ENCODE measurements around the gene DDO. TPM values are rescaled to one million over a fixed set of nuclear protein-coding genes. Genes with fewer than 3 reads are reported as not detected.

The DDO gene
- total RNA-seq, 1 experiment from 2014 or later = 1.6 TPM

DNA sequence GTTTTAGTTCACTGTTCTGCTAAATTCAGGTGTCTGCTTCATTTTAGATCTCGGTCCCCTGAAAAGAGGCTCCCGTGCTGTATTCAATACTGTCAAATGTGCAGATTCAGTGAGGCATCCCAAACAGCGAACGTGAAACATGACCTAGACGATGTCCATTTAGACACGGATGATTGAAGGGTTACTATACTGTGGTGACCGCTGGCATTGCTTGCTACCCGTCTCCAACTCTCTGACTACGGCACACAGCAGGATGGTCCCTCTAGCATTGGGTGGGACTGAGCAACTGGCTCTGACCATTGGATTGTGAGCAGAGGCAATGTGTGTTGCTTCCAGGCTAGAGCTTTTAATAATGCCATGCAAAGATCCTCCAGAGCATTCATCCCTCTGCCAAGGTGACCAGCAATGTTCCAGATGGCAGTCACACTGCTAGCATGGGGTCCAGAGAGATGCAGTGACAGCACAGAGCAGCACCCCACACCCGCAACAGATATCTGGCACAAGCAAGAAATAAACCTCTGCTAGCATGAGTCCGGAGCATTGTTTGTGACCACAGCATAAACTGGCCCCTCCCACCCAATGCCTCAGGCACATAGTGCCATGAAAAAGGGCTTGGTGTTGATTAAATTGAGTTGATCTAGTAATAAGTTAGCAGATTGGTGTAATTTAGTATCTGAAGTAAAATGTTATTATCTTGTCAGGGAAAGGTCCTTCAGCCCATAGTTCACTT lies 66.2 kb downstream of the DDO start:
- Mint-ChIP-seq H3K9me3 (ENCODE audit: low read depth, unreplicated experiment) (no peaks in the 10 kb centered on the region), H3K4me1 (ENCODE audit: low read depth, unreplicated experiment) (no peaks in the 10 kb centered on the region), H3K4me3 (ENCODE audit: low read depth, unreplicated experiment) (no peak overlapping the region), H3K36me3 (ENCODE audit: insufficient read depth, unreplicated experiment) (no peaks in the 10 kb centered on the region), H3K27me3 (ENCODE audit: unreplicated experiment) (peaks cover 11% of the 10 kb centered on the region), H3K27ac (ENCODE audit: unreplicated experiment) (no peak overlapping the region)
- CTCF ChIA-PET = no interaction called here
- BruUV-seq (replicated peaks) = no TSS peak
- TF ChIP-seq, protein P1, sequence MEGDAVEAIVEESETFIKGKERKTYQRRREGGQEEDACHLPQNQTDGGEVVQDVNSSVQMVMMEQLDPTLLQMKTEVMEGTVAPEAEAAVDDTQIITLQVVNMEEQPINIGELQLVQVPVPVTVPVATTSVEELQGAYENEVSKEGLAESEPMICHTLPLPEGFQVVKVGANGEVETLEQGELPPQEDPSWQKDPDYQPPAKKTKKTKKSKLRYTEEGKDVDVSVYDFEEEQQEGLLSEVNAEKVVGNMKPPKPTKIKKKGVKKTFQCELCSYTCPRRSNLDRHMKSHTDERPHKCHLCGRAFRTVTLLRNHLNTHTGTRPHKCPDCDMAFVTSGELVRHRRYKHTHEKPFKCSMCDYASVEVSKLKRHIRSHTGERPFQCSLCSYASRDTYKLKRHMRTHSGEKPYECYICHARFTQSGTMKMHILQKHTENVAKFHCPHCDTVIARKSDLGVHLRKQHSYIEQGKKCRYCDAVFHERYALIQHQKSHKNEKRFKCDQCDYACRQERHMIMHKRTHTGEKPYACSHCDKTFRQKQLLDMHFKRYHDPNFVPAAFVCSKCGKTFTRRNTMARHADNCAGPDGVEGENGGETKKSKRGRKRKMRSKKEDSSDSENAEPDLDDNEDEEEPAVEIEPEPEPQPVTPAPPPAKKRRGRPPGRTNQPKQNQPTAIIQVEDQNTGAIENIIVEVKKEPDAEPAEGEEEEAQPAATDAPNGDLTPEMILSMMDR (IDR thresholded peaks at IDR 0.05; ENCODE audit: unreplicated experiment) = no peak
- intact Hi-C loops (cut with micrococcal nuclease; ENCODE audit: unreplicated experiment) = no loop called here
- DNase-seq = no peak

DNA sequence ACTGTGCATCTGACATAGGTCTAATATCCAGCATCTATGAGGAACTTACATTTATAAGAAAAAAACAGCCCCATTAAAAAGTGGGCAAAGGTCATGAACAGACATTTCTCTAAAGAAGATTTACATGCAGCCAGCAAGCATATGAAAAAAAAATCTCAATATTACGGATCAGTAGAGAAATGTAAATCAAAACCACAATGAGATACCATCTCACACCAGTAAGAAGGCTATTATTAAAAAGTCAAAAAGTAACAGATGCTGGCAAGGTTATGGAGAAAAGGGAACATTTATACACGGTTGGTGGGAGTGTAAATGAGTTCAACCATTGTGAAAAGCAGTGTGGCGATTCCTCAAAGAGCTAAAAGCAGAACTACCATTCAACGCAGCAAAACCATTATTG lies 70.3 kb downstream of the DDO start:
- Mint-ChIP-seq H3K4me1 (ENCODE audit: low read depth, unreplicated experiment) (no peaks in the 10 kb centered on the region), H3K27ac (ENCODE audit: unreplicated experiment) (no peak overlapping the region)
- intact Hi-C loops (cut with micrococcal nuclease; ENCODE audit: unreplicated experiment) = no loop called here

DNA sequence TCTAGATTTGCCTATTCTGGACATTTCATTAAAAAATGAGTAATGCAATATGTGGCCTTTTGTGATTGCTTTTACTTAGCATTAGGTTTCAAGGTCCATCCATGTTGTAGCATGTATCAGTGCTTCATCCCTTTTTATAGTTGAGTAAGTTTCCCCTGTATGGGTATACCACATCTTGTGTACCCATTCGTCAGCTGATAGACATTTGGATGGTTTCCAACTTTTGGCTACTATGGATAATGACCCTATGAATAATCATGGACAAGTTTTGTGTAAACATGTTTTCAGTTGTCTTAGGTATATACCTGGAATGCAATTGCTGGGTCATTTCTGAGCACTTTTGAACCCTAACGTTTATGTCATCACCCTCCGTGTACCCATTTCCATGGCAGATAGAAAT lies 72.6 kb downstream of the DDO start:
- intact Hi-C loops (cut with micrococcal nuclease; ENCODE audit: unreplicated experiment) = no loop called here
- Mint-ChIP-seq H3K4me3 (ENCODE audit: low read depth, unreplicated experiment) (no peak overlapping the region), H3K36me3 (ENCODE audit: insufficient read depth, unreplicated experiment) (no peaks in the 10 kb centered on the region), H3K4me1 (ENCODE audit: low read depth, unreplicated experiment) (no peaks in the 10 kb centered on the region), H3K27ac (ENCODE audit: unreplicated experiment) (no peak overlapping the region), H3K27me3 (ENCODE audit: unreplicated experiment) (peaks cover 26% of the 10 kb centered on the region), H3K9me3 (ENCODE audit: low read depth, unreplicated experiment) (no peaks in the 10 kb centered on the region)
- CTCF ChIA-PET = interaction anchor here (0.6 kb wide), 1 partner anchor 1317 kb away, joined by 5 read pairs; no protein-coding TSS in a partner anchor
- BruUV-seq (replicated peaks) = no TSS peak
- DNase-seq = no peak
- TF ChIP-seq, protein P1 (IDR thresholded peaks at IDR 0.05; ENCODE audit: unreplicated experiment) = no peak

More for the DNA sequence above, 70.3 kb downstream of the DDO start:
- TF ChIP-seq, protein P1 (IDR thresholded peaks at IDR 0.05; ENCODE audit: unreplicated experiment) = no peak
- DNase-seq = no peak
- CTCF ChIA-PET = no interaction called here
- Mint-ChIP-seq H3K9me3 (ENCODE audit: low read depth, unreplicated experiment) (no peaks in the 10 kb centered on the region), H3K4me3 (ENCODE audit: low read depth, unreplicated experiment) (no peak overlapping the region), H3K27me3 (ENCODE audit: unreplicated experiment) (peaks cover 13% of the 10 kb centered on the region), H3K36me3 (ENCODE audit: insufficient read depth, unreplicated experiment) (no peaks in the 10 kb centered on the region)
- no TSS peak for BruUV-seq (replicated peaks)

Other genes with a start within 250 kb of the DDO start
- gene WASF1, start 235.9 kb downstream of the DDO start, total RNA-seq (2022) = 11.3 and 12.7 TPM in 2 replicates
- gene CDC40, start 235.1 kb downstream of the DDO start, total RNA-seq (2022) = 22.7 and 24.5 TPM in 2 replicates
- gene METTL24, start 57.2 kb downstream of the DDO start, total RNA-seq (2022) = not detected in 2 replicates
- gene SLC22A16, start 61.0 kb upstream of the DDO start, total RNA-seq (2022) = not detected in 2 replicates

Data from Calu3 (cell line).